K562 (cell line): ENCODE data around the gene CPLX3. TPM values are rescaled to one million over a fixed set of nuclear protein-coding genes. Genes with fewer than 3 reads are reported as not detected.

ENCODE experiments used
- ATAC-seq: fragments of 200-7000 bp; cut with Tn5 transposase; 3 replicates; pipeline ENCODE4 v1.9.1; 2020; ENCODE audit warnings: moderate library complexity
- BruUV-seq: library from RNA; stranded (reverse); fragments of 400-500 nt; replicated peaks from 2 replicates; lab custom pipeline; 2021; lab: Mats Ljungman, UMichigan
- CTCF ChIA-PET: fragments of 300-600 bp; formaldehyde crosslinking; extraction: SDS; loops from one replicate; lab custom pipeline; 2021; ENCODE audit warnings: low intra/inter-chr PET ratio; lab: Yijun Ruan, JAX
- POLR2A ChIA-PET: fragments of 300-600, 350-650 bp; sonication (Branson Sonifier 250); formaldehyde crosslinking; extraction: SDS; loops from one replicate; lab custom pipeline; 2021; ENCODE audit warnings: antibody characterized with exemption, inconsistent platforms; lab: Yijun Ruan, JAX
- DNase-seq, 4 experiments: peaks; one replicate each; pipeline versions ENCODE4 v3.0.0 to v3.0.0-alpha.2; 2011 to 2018; ENCODE audit warnings: low spot score in 3 of 4, mixed read lengths in 3 of 4; ENCODE audit errors: extremely low read depth in 1 of 4
- FAIRE-seq: peaks from 2 replicates; lab custom pipeline; 2011; peaks lifted over from hg19 to GRCh38; lab: Jason Lieb, UNC
- H2AFZ ChIP-seq: 2 replicates; pipeline ENCODE4 v1.6.0; 2011; ENCODE audit warnings: low read depth, low read length, control low read depth, inconsistent platforms
- H3K27ac ChIP-seq: fragments of 200-600 bp; 3 replicates; pipeline ENCODE4 v1.8.0; 2011; ENCODE audit warnings: low read depth, mild to moderate bottlenecking, control low read depth, inconsistent platforms, low read length, moderate library complexity, mixed read lengths; ENCODE audit errors: extremely low read depth
- H3K27me3 ChIP-seq, 2 experiments: fragments of 300-600 bp in 1 of 2; 2 replicates in 1 of 2; 3 replicates in 1 of 2; pipeline versions ENCODE4 v1.6.0 to v1.8.0; 2011; ENCODE audit warnings: inconsistent platforms in 2 of 2, low read length in 2 of 2, mild to moderate bottlenecking in 1 of 2, mixed read lengths in 1 of 2, moderate library complexity in 1 of 2; ENCODE audit not compliant: control insufficient read depth in 2 of 2, insufficient read depth in 2 of 2
- H3K36me3 ChIP-seq: fragments of 300-600 bp; 3 replicates; pipeline ENCODE4 v1.8.0; 2011; ENCODE audit warnings: mild to moderate bottlenecking, low read length, inconsistent platforms; ENCODE audit not compliant: control insufficient read depth, insufficient read depth
- H3K4me1 ChIP-seq, 2 experiments: fragments of 200-600 bp in 1 of 2; replicated peaks in 1 of 2; 2 replicates in 1 of 2; 3 replicates in 1 of 2; pipeline versions ENCODE4 v1.5.1 to v1.8.0; 2011; ENCODE audit warnings: inconsistent platforms in 2 of 2, low read length in 2 of 2, mild to moderate bottlenecking in 1 of 2, mixed read lengths in 1 of 2, moderate library complexity in 1 of 2; ENCODE audit not compliant: control insufficient read depth in 2 of 2, insufficient read depth in 2 of 2
- H3K4me2 ChIP-seq: 2 replicates; pipeline ENCODE4 v1.6.1; 2011; ENCODE audit warnings: low read length, control low read depth, inconsistent platforms, mixed read lengths; ENCODE audit not compliant: insufficient read depth
- H3K4me3 ChIP-seq: fragments of 200-600 bp; sonication (generic), shearing (Covaris generic); 2 replicates; pipeline ENCODE4 v1.5.1; 2016; ENCODE audit warnings: control low read depth, inconsistent platforms
- H3K79me2 ChIP-seq: fragments of 200-600 bp; 3 replicates; pipeline ENCODE4 v1.8.0; 2011; ENCODE audit warnings: low read length, inconsistent platforms; ENCODE audit not compliant: control insufficient read depth, insufficient read depth
- H3K9ac ChIP-seq, 2 experiments: 2 replicates each; pipeline versions ENCODE4 v1.6.0 to v1.6.1; 2011; ENCODE audit warnings: low read depth in 2 of 2, low read length in 2 of 2, control low read depth in 1 of 2, inconsistent platforms in 1 of 2, mild to moderate bottlenecking in 1 of 2, mixed read lengths in 1 of 2; ENCODE audit not compliant: insufficient read depth in 1 of 2
- H3K9me1 ChIP-seq: one replicate; pipeline ENCODE4 v1.6.0; 2011; ENCODE audit warnings: inconsistent platforms, mild to moderate bottlenecking, low read length, moderate library complexity; ENCODE audit not compliant: control insufficient read depth, insufficient read depth
- H3K9me3 ChIP-seq: replicated peaks from 2 replicates; pipeline ENCODE4 v1.5.1; 2011; ENCODE audit warnings: low read depth, low read length, inconsistent platforms; ENCODE audit not compliant: control insufficient read depth, insufficient read depth
- H4K20me1 ChIP-seq: replicated peaks from 2 replicates; pipeline ENCODE4 v1.6.1; 2011; ENCODE audit warnings: low read length, inconsistent platforms, mixed read lengths; ENCODE audit not compliant: control insufficient read depth, insufficient read depth
- BCL6 ChIP-seq: fragments of 250-450 bp; sonication (Bioruptor Pico); IDR thresholded peaks from 2 replicates; pipeline ENCODE4 v1.4.0; 2020
- CHD1 ChIP-seq: fragments of 200-600 bp; sonication (generic); IDR thresholded peaks from one replicate; pipeline ENCODE4 v1.6.1; 2012; ENCODE audit warnings: mild to moderate bottlenecking, moderate library complexity, low read length, inconsistent platforms
- MECOM ChIP-seq: fragments of 250-450 bp; sonication (Bioruptor Pico); IDR thresholded peaks from 2 replicates; pipeline ENCODE4 v1.8.0; 2022; ENCODE audit warnings: inconsistent platforms
- MED1 ChIP-seq: sonication (generic); formaldehyde crosslinking; IDR thresholded peaks from 2 replicates; pipeline ENCODE4 v1.8.1; 2023; ENCODE audit warnings: missing genetic modification reagents, borderline replicate concordance
- MEF2A ChIP-seq: IDR thresholded peaks from 2 replicates; pipeline ENCODE4 v1.6.1; 2011; ENCODE audit warnings: low read depth, mild to moderate bottlenecking, low read length, moderate library complexity; ENCODE audit not compliant: control insufficient read depth
- WGBS: fragments of 100-300 bp; shearing (Covaris generic); methylation state at CpG from one replicate; pipeline ENCODE4 v1.1.6; 2016; ENCODE audit warnings: low coverage, mixed read lengths; ENCODE audit not compliant: insufficient coverage; ENCODE audit errors: missing lambda C conversion rate; 5-methylcytosine and 5-hydroxymethylcytosine counted together
- in situ Hi-C: fragments of 300-500 bp; cut with MboI; formaldehyde crosslinking; loops from 4 replicates; pipeline ENCODE4 v1.15.0; 2018; ENCODE audit warnings: inconsistent platforms, mixed read lengths
- intact Hi-C: fragments of 100-400 bp; cut with micrococcal nuclease; formaldehyde crosslinking; loops from 2 replicates; pipeline ENCODE4 v1.14.2; 2022
- polyA plus RNA-seq, 8 experiments: library from polyadenylated mRNA; depleted of rRNA in 4 of 8; stranded (reverse) in 5 of 8; unstranded in 3 of 8; fragments of >200 nt; fragmentation: Nextera tagmentation in 2 of 8; fragmentation: Illumina TruSeq in 1 of 8; extraction: Ambion mirVana in 2 of 8; extraction: Trizol in 1 of 8; gene quantifications; 2 replicates each; pipeline versions ENCODE4 v1.2.1 to v1.2.3, GENCODE V29; 2011 to 2014; ENCODE audit warnings: inconsistent platforms in 1 of 8, missing spikeins in 1 of 8
- total RNA-seq, 7 experiments: library from RNA; depleted of rRNA in 6 of 7; stranded (reverse); fragments of >200 nt in 6 of 7; fragmentation: Illumina TruSeq in 2 of 7; extraction: Trizol in 2 of 7; gene quantifications; 2 replicates each; pipeline versions ENCODE4 v1.2.1 to v1.2.3, GENCODE V29; 2011 to 2021; ENCODE audit warnings: low replicate concordance in 1 of 7
- TF ChIP-seq, protein P1 (sequence below): fragments of 450-650 bp; formaldehyde crosslinking; IDR thresholded peaks from 2 replicates; pipeline ENCODE4 v1.4.0; 2020; ENCODE audit warnings: mild to moderate bottlenecking, moderate library complexity
- TF ChIP-seq, protein P2 (sequence below): fragments of 450-650 bp; formaldehyde crosslinking; IDR thresholded peaks from 2 replicates; pipeline ENCODE4 v1.4.0; 2020; ENCODE audit warnings: mild to moderate bottlenecking, mixed read lengths

CPLX3 gene
- total and polyA plus RNA-seq, 9 of the 15 experiments (the other 6 are each of a cell fraction or from before 2014, with no cell fraction given) = not detected

DNA sequence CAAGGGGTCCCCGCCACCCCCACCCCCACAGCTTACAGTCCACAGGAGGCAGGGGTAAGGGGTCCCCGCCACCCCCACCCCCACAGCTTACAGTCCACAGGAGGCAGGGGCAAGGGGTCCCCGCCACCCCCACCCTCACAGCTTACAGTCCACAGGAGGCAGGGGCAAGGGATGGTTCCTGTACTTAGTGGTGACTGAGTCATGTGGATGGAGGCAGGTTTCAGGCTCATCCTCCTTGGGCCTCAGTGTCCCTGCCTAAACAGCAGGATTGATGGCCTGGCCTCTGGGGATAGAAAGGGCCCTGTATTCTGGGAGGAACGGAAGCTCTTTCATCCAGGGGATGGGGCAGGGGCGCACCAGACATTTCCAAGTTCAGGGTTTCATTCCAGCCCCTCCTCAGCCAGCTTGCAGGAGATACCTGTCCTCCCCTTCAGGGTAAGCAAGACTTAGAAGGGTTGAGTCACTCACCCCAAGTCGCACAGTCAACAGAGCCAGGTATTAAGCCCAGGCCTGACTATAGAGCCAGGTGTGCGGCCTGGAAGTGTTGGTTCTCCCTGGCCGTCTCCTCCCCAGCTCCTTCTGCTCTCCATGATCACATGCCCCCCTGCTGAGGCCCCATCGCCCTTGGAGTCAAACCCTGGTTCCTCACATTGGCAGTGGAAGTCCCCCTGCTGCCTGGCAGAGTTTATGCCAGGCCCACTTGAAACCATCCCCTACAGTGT is 32.0 kb upstream of the CPLX3 start:
- DNase-seq = no peak
- Histone ChIP-seq H3K4me2 (no peak overlapping the region), H3K36me3 (peaks cover 58% of the 10 kb centered on the region; the same call in 2 of the 3 replicates), H3K27ac (no peak overlapping the region), H3K4me1 (peaks cover 5 to 30% of the 10 kb centered on the region in 2 experiments; a peak in 4 of 5 replicates), H2AFZ (no peak overlapping the region), H3K9me1 (peaks cover 3% of the 10 kb centered on the region), H4K20me1 (peaks cover 22% of the 10 kb centered on the region), H3K4me3 (no peak overlapping the region), H3K27me3 (no peaks in the 10 kb centered on the region), H3K9me3 (no peaks in the 10 kb centered on the region), H3K79me2 (peaks cover 39% of the 10 kb centered on the region), H3K9ac (peak overlapping the region in 1 of 2 experiments; percentile 65; a peak in 2 of 4 replicates)
- intact Hi-C loops (no loop called here), in situ Hi-C loops (no loop called here)
- no peak for FAIRE-seq
- POLR2A ChIA-PET = interaction anchor here (0.6 to 1.5 kb wide), 3 partner anchors 8 to 141 kb away, joined by 3 read pairs; no protein-coding TSS in a partner anchor
- CTCF ChIA-PET = no interaction called here
- ATAC-seq = no peak
- BruUV-seq = no TSS peak
- 89% methylated on average over 5 of the region's 9 CpGs for WGBS
- TF ChIP-seq, protein P1, sequence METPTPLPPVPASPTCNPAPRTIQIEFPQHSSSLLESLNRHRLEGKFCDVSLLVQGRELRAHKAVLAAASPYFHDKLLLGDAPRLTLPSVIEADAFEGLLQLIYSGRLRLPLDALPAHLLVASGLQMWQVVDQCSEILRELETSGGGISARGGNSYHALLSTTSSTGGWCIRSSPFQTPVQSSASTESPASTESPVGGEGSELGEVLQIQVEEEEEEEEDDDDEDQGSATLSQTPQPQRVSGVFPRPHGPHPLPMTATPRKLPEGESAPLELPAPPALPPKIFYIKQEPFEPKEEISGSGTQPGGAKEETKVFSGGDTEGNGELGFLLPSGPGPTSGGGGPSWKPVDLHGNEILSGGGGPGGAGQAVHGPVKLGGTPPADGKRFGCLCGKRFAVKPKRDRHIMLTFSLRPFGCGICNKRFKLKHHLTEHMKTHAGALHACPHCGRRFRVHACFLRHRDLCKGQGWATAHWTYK = no peak
- TF ChIP-seq BCL6 = no peak
- no peak for TF ChIP-seq CHD1
- no peak for TF ChIP-seq MEF2A
- no peak for TF ChIP-seq MECOM (CRISPR knock-in tag)
- TF ChIP-seq, protein P2, sequence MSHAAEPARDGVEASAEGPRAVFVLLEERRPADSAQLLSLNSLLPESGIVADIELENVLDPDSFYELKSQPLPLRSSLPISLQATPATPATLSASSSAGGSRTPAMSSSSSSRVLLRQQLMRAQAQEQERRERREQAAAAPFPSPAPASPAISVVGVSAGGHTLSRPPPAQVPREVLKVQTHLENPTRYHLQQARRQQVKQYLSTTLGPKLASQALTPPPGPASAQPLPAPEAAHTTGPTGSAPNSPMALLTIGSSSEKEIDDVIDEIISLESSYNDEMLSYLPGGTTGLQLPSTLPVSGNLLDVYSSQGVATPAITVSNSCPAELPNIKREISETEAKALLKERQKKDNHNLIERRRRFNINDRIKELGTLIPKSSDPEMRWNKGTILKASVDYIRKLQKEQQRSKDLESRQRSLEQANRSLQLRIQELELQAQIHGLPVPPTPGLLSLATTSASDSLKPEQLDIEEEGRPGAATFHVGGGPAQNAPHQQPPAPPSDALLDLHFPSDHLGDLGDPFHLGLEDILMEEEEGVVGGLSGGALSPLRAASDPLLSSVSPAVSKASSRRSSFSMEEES (CRISPR knock-in tag) = no peak
- no peak for TF ChIP-seq MED1 (CRISPR knock-in tag)
